ENCODE measurements around the gene SERTM2.
"Not testable (repeated sequence)": the region's sequence is repeated elsewhere in the genome, so short reads cannot be mapped to it uniquely, and the experiment has no call there.

SERTM2 gene

GRCh38 chrX:111511477-111511876 lies at the start of gene SERTM2:
SERTM2 (plus strand) TSS chrX:111511645; CDS start chrX:111518858, 7,213 bp downstream.
- DNase-seq = no peak

GRCh38 chrX:111465669-111466068 lies 45.8 kb upstream of the SERTM2 start:
- no peak for DNase-seq

GRCh38 chrX:111467896-111468295 lies 43.5 kb upstream of the SERTM2 start:
- DNase-seq = no peak

GRCh38 chrX:111470681-111471403 lies 40.6 kb upstream of the SERTM2 start:
- DNase-seq = no peak

- DNase-seq = no peak
Measured at GRCh38 chrX:111481896-111482295, 29.5 kb upstream of the SERTM2 start.

- DNase-seq = no peak
Measured at GRCh38 chrX:111483135-111483534, 28.3 kb upstream of the SERTM2 start.

GRCh38 chrX:111483881-111484280 lies 27.6 kb upstream of the SERTM2 start:
- DNase-seq = no peak

GRCh38 chrX:111490688-111491087 lies 20.8 kb upstream of the SERTM2 start:
- DNase-seq = no peak

GRCh38 chrX:111492085-111492484 lies 19.4 kb upstream of the SERTM2 start:
- no peak for DNase-seq

GRCh38 chrX:111498538-111499103 lies 12.8 kb upstream of the SERTM2 start:
- no peak for DNase-seq

GRCh38 chrX:111503485-111503993 lies 7.9 kb upstream of the SERTM2 start:
- no peak for DNase-seq

GRCh38 chrX:111504941-111505340 lies 6.5 kb upstream of the SERTM2 start:
- no peak for DNase-seq

- no peak for DNase-seq
Measured at GRCh38 chrX:111505783-111506182, 5.7 kb upstream of the SERTM2 start.

GRCh38 chrX:111506826-111507225 lies 4.6 kb upstream of the SERTM2 start:
- no peak for DNase-seq

GRCh38 chrX:111507933-111508332 lies 3.5 kb upstream of the SERTM2 start:
- DNase-seq = no peak

- DNase-seq = no peak
Measured at GRCh38 chrX:111515298-111515697, 3.9 kb downstream of the SERTM2 start.

- DNase-seq = no peak
Measured at GRCh38 chrX:111518667-111519066, 7.2 kb downstream of the SERTM2 start.

GRCh38 chrX:111519215-111519614 lies 7.8 kb downstream of the SERTM2 start:
- DNase-seq = no peak

- DNase-seq = no peak
Measured at GRCh38 chrX:111520506-111520905, 9.1 kb downstream of the SERTM2 start.

- no peak for DNase-seq
Measured at GRCh38 chrX:111521169-111521568, 9.7 kb downstream of the SERTM2 start.

- no peak for DNase-seq
Measured at GRCh38 chrX:111543212-111543741, 31.8 kb downstream of the SERTM2 start.

- DNase-seq = not testable (repeated sequence)
Measured at GRCh38 chrX:111549235-111549634, 37.8 kb downstream of the SERTM2 start.

GRCh38 chrX:111555406-111555958 lies 44.0 kb downstream of the SERTM2 start:
- DNase-seq = no peak

- no peak for DNase-seq
Measured at GRCh38 chrX:111560801-111561200, 49.4 kb downstream of the SERTM2 start.

Measured in GF-D8 (cell line).